Right atrium auricular region (tissue), 2 donors: ENCODE data around the gene RAB6B. TPM values are rescaled to one million over a fixed set of nuclear protein-coding genes. Genes with fewer than 3 reads are reported as not detected.

Experiments
- DNase-seq: peaks from one replicate; pipeline ENCODE4 v3.0.0-alpha.2; 2019; ENCODE audit warnings: low spot score
- H3K27ac ChIP-seq, 2 donors: fragments of 200-600 bp; sonication (generic); 1 replicate in 1 of 2; 2 replicates in 1 of 2; pipeline ENCODE4 v1.5.1; 2016 to 2019
- H3K27me3 ChIP-seq, 2 donors: fragments of 200-600 bp; sonication (generic); one replicate each; pipeline versions ENCODE4 v1.5.1 to v1.6.0; 2017 to 2019
- H3K36me3 ChIP-seq: fragments of 200-600 bp; sonication (generic); one replicate; pipeline ENCODE4 v1.5.1; 2016
- H3K4me1 ChIP-seq, 2 donors: fragments of 200-600 bp; sonication (generic); one replicate each; pipeline versions ENCODE4 v1.5.1 to v1.6.0; 2017 to 2019
- H3K4me3 ChIP-seq, 2 donors: fragments of 200-600 bp; sonication (generic); 1 replicate in 1 of 2; 2 replicates in 1 of 2; pipeline ENCODE4 v1.5.1; 2017 to 2019; ENCODE audit warnings: mild to moderate bottlenecking in 1 of 2, moderate library complexity in 1 of 2
- H3K9me3 ChIP-seq, 2 donors: fragments of 200-600 bp; sonication (generic); one replicate each; pipeline ENCODE4 v1.5.1; 2019
- CTCF ChIP-seq, 2 donors: fragments of 200-600 bp; sonication (generic); IDR thresholded peaks; one replicate each; pipeline ENCODE4 v1.5.1; 2019; ENCODE audit warnings: antibody characterized with exemption in 2 of 2
- total RNA-seq, 2 donors: library from RNA; depleted of rRNA; stranded (reverse); fragments of >200 nt; gene quantifications; one replicate each; pipeline ENCODE4 v1.1.0, GENCODE V29; 2016

The RAB6B gene
- total RNA-seq, 2 donors from 2014 or later: 9.5 to 11.5 TPM

- Histone ChIP-seq H3K4me3 (no peak overlapping the region), H3K27ac (no peak overlapping the region), H3K9me3 (no peaks in the 10 kb centered on the region), H3K36me3 (no peaks in the 10 kb centered on the region), H3K4me1 (peaks cover 0 to 4% of the 10 kb centered on the region in 2 donors), H3K27me3 (no peaks in the 10 kb centered on the region)
- TF ChIP-seq CTCF (IDR thresholded peaks at IDR 0.05): no peak
- peak; percentile 49 for DNase-seq
These were observed 37.7 kb upstream of the RAB6B start for GRCh38 chr3:133933097-133934024.

GRCh38 chr3:133932009-133932408 is 36.3 kb upstream of the RAB6B start:
- no peak overlapping the region for H3K27ac ChIP-seq
- H3K27me3 ChIP-seq: no peaks in the 10 kb centered on the region
- H3K36me3 ChIP-seq: no peaks in the 10 kb centered on the region
- no peaks in the 10 kb centered on the region for H3K9me3 ChIP-seq
- peak; percentile 47 for DNase-seq
- H3K4me3 ChIP-seq: no peak overlapping the region
- H3K4me1 ChIP-seq: peaks cover 0 to 9% of the 10 kb centered on the region in 2 donors
- TF ChIP-seq CTCF (IDR thresholded peaks at IDR 0.05): no peak

GRCh38 chr3:133931084-133931483 is 35.4 kb upstream of the RAB6B start:
- Histone ChIP-seq H3K4me1 (peaks cover 0 to 11% of the 10 kb centered on the region in 2 donors), H3K9me3 (no peaks in the 10 kb centered on the region), H3K4me3 (no peak overlapping the region), H3K36me3 (no peaks in the 10 kb centered on the region), H3K27ac (no peak overlapping the region), H3K27me3 (no peaks in the 10 kb centered on the region)
- TF ChIP-seq CTCF (IDR thresholded peaks at IDR 0.05): no peak
- peak; percentile 48 for DNase-seq

- Histone ChIP-seq H3K36me3 (no peaks in the 10 kb centered on the region), H3K9me3 (no peaks in the 10 kb centered on the region), H3K27me3 (no peaks in the 10 kb centered on the region), H3K4me3 (no peak overlapping the region), H3K27ac (no peak overlapping the region), H3K4me1 (peaks cover 0 to 11% of the 10 kb centered on the region in 2 donors)
- peak; percentile 34 for DNase-seq
- TF ChIP-seq CTCF (IDR thresholded peaks at IDR 0.05): peak in 1 of 2 donors; percentile 68
These were observed 34.8 kb upstream of the RAB6B start for GRCh38 chr3:133930341-133930933.

GRCh38 chr3:133928903-133929607 is 33.4 kb upstream of the RAB6B start:
- no peak overlapping the region for H3K4me3 ChIP-seq
- no peak for TF ChIP-seq CTCF (IDR thresholded peaks at IDR 0.05)
- DNase-seq: peak; percentile 28
- H3K27ac ChIP-seq: no peak overlapping the region
- no peaks in the 10 kb centered on the region for H3K36me3 ChIP-seq
- H3K27me3 ChIP-seq: no peaks in the 10 kb centered on the region
- H3K9me3 ChIP-seq: no peaks in the 10 kb centered on the region
- H3K4me1 ChIP-seq: peaks cover 0 to 11% of the 10 kb centered on the region in 2 donors
